HG03571 (cell line): ENCODE measurements around the gene ASPN.

Experiments used
- ATAC-seq: cut with Tn5 transposase; IDR thresholded peaks from one replicate; pipeline ENCODE4 v1.9.1; 2021; ENCODE audit not compliant: unreplicated experiment

Gene ASPN

DNA sequence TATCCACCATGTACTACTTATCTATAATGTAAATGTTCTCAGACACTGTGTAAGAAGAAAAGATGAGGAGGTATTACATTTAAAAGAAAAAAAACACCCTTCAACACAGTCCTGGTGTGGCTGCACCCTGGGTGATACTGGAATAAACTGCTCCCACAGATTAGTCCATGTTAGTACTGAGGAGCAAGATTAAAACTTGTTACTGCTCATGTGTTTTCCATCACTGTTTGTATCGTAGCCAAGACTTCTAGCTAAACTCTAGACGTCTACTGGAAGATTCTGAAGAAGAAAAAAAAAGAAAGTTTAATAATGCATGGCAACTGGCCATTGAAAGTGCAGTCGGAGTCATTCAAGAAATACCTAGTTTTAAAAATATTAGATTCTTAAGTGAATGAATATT is at the start of gene ASPN:
Gene ASPN, minus strand, starts transcription at position 178 of the 400 bp plus-strand sequence.
- no peak for ATAC-seq

DNA sequence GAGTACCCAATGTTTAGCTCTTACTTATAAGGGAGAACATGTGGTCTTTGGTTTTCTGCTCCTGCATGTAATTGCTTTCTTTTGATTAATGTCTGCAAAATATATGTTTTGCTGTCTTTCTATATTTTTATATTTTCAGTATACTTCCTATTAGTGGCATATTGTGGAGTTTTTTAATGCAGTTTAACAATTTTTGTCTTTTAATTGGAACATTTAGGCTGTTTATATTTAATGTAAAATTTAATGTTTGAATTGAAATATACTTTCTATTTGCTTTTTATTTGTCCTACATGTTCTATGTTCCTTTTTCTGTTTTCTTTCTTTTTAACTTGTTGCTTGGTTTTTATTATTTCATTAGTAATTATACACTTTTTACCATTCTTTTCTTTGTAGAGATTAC is 48.6 kb upstream of the ASPN start:
- ATAC-seq, result no peak

DNA sequence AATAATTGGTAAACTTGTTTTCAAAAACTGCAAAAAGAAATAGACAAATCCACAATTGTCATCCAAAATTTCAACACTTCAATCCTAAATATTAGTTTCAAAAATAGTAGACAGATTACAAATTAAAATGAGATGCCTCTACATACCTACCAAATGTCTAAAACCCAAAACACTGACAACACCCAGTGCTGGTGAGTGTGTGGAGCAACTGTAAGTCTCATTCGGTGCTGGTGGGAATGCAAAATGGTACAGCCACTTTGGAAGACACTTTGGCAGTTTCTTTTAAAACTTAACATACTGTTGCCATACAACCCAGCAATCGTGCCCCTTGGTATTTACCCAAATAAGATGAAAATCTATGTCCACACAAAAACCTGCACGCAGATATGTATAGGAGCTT is 46.8 kb upstream of the ASPN start:
- ATAC-seq, result no peak

DNA sequence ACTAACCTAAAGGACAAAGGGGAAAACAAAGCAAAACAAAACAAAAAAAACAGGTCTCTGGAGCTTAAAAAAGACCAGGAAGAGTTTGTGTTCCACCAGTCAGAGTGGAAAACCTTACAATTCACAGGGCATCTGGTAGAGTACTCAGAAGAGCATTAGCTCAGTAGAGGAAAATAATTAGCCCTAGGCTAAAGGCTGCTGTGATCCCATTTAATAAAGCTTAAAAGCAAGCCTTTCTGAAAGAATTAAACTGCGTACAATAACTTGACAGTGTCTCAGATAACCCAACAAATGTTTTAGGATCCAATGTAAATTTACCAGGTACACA is 46.2 kb upstream of the ASPN start:
- no peak for ATAC-seq

DNA sequence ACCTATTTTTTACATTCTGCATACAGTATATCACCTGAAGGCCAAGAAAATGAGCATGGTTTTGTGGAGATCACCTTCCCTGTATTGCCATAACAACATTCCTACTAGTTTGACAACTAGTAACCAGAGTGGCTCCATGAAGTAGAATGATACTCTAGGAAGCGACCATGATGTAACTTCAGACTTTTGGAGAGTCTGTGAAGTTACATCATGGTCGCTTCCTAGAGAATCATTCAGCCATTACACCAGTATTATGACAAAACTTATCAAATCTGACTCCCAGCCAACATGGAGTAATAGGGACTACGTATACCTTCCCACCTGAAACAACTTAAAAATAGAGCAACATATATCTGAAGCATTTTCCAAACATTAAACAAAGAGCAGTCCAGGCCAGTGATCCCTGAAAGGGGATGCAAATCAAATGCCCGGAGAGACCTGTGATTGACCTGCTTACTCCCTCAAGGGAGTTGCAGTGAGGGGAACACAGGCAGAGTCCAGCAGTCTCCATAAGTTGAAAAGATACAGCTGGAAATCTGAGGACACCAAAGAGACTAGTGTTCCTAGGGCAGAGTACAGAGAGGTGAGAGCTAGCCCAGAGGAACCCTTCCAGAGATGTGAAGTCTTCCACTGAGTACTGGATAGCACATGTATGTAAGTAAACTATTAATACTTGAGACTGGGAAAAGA is 45.7 kb upstream of the ASPN start:
- no peak for ATAC-seq

DNA sequence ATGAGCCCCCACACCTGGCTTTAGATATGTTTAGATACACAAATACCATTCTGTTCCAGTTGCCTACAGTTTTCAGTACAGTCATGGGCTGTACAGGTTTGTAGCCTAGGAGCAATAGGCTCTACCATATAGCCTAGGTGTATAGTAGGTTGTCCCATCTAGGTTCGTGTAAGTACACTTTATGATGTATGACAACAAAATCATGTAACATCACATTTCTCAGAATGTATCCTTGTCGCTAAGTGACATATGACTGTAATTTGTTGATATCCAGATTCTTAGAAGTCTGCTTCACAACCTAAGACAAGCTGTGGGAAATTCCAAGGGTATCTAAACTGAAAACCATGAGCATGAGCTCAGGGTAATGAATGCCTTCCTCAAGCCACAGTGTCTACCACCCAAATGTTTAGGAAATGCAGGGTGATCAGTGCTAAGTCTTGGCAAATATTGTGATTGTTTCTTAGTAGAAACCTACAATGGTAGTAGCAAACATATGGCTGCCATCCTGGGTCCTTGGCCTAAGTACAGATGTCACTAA is 45.1 kb upstream of the ASPN start:
- ATAC-seq, result no peak

DNA sequence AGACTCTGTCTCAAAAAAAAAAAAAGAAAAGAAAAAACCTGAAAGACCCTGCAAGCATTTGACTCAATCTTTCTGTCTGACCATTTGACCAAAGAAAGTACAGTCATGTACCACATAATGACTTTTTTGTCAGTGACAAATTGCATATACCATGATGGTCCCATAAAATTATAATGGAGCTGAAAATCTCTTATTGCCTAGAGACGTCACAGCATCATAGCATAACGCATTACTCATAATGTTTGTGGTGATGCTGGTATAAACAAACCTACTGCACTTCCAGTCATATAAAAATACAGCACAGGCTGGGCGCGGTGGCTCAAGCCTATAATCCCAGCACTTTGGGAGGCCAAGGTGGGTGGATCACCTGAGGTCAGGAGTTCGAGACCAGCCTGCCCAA is 43.0 kb upstream of the ASPN start:
- no peak for ATAC-seq

DNA sequence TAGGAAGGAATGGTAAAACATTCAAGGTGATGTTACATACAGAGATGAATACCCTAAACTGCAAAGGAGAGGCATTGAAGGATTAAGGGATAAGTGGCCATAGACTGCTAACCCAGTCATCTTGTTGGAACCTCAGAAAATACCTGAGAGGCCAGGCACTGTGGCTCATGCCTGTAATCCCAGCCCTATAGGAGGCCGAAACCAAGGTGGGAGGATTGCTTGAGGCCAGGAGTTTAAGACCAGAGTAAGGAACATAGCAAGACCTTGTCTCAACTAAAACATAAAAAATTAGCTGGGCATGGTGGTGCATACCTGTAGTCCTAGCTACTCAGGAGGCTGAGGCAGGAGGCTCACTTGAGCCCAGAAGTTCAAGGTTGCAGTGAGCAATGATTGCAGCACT is 42.6 kb upstream of the ASPN start:
- no peak for ATAC-seq

DNA sequence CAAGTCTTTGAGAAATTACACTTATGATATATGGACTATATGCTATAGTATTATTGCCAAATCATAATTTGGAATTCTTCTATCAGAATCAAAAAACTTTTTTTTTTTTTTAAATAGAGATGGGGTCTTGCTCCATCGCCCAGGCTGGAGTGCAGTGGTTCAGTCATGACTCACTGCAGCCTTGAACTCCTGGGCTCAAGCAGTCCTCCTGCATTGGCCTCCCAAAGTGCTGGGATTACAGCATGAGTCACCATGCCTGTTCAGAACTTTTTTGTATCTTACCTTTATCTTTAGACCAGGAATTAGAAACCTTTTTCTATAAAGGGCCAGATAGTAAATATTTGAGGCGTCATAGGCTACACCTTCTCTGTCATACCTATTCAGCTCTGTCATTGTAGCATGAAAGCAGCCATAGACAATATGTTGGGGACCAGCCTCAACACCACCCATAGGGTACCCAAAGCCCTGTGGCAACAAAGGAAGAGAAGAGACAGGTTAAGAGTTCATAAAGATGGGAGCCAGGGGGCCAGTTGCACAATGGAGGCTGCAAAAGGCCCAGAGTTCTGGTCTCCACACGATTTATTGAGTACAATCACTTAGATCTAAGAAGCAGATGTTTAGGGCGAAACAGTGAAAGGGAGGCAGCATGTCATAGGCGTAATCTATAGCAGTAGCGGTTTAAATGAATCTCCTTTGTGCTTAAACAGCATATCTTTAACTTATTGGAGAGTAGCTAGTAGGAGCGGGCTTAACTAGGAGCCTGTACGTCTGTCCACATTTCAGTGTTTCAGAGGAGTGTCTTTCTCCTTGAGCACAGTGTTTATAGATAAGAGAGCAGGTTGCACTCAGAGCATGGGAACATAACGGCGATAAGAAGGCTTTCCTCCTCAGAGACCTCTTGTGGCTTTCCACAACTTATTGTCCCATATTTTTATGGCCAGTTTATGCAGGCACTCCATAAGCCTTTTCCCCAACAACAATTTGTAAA is 41.0 kb upstream of the ASPN start:
- no peak for ATAC-seq

DNA sequence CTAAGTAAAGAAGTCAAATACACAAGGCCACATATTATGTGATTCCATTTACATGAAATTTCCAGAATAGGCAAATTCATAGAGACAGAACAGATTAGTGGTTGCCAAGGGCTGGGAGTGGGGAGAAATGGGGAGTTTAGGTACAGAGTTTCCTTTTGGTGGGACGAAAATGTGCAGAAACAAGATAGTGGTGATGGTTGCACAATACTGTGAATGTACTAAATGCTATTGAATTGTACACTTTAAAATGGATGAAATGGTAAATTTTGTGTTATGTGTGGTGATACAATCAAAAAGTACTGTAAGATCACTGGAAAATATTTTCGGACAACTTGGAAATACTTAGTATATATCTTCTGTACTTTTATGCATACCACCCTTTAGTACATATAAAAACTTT is 38.5 kb upstream of the ASPN start:
- no peak for ATAC-seq

DNA sequence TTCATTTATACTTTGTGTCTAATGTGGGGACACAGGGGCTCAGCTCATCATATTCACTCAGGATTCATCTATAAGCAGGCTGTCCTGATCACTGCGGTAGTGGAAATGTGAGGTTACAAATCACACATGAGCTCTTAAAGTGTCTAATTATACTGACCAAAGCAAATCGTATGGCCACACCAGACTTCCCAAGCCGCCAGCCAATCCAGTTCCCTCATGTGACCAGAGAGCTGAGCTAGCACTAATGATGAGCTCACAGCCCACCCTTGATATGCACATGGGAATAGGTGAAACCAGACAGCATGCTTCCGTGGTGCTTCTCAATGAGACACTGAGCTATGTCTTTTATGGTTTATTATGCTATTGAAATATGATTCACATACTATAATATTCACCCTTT is 35.9 kb upstream of the ASPN start:
- ATAC-seq, result no peak

DNA sequence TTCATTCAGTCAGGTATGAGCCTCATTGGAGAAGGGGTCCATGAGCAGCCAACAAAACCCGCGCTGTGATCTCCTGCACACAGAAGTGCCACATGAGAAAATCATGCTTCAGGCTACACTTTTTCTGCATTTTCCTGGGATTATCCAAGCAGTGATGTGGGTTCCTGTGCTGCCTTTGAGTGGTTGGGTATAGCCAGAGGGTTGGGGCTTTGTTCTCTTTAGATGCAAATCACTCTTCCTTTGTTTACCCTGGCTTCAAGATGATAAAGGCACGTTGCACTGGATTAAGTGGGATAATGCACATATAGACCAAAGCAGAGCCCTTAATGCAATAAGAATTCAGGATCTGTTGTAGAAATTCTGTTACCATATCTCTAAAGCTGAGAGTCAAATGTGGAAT is 34.7 kb upstream of the ASPN start:
- ATAC-seq, result no peak

DNA sequence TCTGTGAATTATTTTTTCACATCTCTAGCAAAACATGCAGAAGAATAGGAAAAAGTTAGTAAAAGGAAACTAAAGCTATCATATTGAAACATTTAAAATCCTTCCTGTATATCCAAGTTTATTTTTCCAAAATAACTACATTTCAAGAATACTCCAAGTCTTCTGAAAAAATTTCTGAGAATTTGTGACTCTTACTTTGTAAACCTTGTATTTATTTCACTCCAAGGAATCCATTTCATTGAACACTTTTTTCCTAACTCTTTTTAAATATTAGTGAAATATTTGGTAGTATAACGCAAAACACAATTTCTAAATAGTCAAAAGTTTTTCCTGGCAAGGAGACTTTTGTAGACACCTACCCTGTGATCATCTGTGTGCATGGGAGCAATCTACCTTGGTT is 34.2 kb upstream of the ASPN start:
- no peak for ATAC-seq

DNA sequence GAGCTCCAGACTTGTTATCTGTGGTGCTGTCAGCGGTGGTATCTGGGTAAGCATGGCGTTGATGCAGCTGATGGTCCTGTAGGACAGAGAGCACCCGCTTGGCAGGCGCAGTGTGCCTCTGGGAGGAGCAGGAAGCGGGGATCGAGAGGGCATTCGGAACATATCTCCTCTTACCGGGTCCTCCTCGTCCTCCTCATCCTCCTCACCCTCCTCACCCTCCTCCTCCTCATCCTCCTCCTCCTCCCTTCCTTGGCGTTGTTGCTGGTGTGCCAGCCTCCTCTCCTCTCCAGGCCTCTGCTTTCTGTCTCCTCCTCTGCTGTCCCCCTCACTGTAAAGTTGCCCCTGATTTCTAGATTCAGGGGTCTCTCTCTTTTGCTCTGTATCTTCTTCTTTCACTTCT is 32.3 kb upstream of the ASPN start:
- ATAC-seq, result no peak

DNA sequence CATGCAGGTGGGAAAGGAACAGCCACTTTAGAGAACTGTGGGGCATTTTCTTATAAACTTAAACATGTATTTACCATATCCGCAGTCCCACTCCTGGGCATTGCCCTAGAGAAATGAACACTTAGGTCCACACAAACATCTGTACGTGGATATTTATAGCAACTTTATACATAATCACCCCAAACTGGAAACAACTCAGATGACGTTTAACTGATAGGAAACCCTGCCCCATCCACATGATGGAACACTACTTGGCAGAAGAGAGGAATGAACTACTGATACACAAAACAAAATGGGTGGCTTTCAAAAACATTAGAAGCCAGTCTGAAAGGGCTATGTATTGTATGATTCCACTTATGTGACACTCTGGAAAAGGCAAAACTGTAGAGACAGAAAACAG is 31.0 kb upstream of the ASPN start:
- no peak for ATAC-seq

DNA sequence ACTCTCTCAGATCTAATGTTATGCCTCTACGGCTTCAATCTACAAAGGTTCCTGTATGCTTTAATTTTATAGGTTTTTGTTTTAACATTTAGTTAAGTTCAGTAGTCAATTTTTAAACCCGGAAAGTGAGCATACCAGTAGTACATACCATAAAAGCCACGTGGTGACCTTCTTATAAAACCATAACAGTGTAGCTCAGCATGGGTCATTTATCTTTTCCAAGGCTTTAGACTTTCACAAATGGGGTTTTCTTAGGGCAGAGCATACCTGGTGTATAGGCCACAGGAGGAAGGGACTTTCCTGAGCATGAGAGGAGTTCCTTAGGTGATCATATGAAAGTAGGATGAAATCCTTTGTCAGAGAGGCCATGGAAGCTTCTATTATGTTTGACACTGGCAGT is 30.3 kb upstream of the ASPN start:
- no peak for ATAC-seq

DNA sequence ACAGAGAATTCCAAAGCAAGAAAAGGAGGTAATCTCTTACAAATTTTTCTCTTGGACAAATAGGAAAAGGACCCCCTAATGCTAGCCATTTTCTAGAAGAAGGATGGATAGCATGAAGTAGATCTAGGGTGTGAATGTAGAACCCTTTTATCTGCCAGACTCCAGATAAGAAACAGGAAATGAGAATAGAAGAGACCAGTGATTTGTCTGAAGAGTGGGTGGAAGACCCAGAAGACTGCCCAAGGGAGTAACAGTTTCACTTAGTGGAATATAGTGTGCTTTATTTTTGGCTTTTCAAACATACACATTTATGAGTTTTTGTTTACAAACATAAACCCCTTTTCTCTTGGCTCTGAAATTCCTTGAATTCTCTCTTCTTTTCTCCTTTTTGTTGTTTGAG is 28.4 kb upstream of the ASPN start:
- ATAC-seq, result no peak

DNA sequence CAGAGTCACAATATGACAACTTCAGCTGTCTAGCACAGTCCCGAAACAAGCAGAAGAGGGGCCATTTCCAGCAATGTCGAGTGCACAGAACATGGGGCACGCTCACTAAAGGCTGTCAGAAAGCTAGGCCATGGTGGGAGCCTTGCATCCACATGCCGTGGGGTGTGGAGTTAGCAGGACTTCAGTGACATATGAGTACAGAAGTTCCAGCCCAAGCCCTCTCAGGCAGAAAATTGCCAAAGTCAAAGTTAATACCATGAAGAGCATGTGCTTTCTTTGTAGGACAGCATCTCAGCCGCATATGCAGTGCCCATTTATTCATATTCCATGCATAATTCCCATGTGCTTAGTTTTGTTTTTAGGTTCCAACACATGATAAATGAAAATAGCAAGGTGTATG is 26.7 kb upstream of the ASPN start:
- no peak for ATAC-seq

DNA sequence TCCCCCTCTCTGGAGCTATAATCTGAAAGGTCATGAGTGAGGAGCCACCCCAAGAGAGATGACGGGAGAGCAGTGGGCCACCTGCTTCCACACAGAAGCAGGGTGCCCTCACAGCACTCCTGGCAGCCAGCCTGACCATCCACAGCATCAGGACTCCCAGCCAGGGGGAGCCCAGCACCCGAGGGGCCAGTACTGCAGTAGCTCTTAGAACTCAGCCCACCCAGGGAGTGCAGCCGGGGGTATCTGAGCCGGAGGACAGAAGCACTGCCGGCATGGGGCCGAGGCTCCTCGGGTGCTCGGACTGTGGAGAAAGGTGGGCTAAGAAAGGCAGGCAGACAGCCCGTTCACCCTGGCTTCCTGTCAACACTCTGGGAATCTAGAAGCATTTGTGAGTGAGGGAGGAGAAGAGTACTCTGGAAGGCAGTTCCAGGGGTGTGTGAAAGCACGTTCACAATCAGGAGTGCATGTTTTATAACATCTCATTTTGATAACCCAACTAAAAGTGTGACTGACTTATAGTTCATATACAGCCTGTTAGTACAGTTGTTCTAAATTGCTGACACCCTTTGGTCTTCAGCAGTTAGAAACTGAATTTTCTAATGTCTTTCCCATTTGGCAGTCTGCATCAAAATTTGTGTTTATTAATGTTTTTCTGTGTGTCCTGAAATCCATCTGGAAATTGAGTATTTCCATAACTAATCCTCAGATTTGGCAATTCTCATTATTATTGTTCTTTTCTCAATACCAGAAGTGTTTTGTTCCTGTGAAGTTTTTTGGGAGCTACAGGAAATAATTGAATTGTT is 25.9 kb upstream of the ASPN start:
- no peak for ATAC-seq

DNA sequence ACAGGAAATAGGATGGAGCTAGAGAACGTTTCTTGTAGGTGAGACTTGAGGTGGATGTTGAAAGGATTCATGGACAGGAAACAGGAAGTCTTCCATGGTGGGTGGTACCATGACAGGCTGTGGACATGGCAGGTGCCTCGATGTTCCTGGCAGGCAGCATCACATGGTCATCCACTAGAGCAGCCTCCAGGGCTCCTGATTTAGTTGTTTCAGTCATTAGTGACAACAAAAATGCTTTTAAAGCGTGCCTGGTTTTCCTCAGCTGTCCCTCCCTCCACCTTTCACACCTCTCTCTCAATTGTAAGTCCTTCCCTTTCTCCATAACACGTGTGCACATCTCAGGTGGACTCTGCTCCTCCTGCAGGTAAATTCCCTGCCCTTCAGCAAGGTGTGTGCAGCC is 25.2 kb upstream of the ASPN start:
- no peak for ATAC-seq

DNA sequence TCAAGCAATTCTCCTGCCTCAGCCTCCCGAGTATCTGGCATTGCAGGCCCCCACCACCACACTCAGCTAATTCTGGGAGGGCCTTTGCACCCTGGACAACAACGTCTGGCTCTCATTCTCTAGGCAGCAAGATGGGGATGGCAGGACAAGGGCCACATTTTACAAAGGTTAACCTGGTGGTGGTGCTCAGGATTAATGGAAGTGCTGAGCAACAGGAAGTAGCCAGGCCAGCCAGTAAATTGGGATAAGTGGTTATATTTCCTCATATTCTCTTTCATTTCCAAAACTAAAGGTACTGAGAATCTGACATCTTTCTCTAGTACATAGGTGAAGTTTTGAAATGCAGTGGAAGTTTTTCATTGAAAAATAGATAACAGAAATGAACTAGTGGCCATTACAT is 24.7 kb upstream of the ASPN start:
- ATAC-seq, result no peak
